DND-41 (cell line): ENCODE results near the gene LAS1L.

Source experiments
- ATAC-seq: fragments of 200-7000 bp; cut with Tn5 transposase; 3 replicates; pipeline ENCODE4 v1.9.1; 2021; ENCODE audit warnings: low read depth; ENCODE audit not compliant: insufficient read depth
- DNase-seq: peaks from one replicate; pipeline ENCODE4 v3.0.0-alpha.2; 2020
- H2AFZ ChIP-seq: 2 replicates; pipeline ENCODE4 v1.6.0; 2012; ENCODE audit warnings: low read depth, low read length
- H3K27ac ChIP-seq: 2 replicates; pipeline ENCODE4 v1.5.1; 2012; ENCODE audit warnings: low read length, inconsistent platforms
- H3K27me3 ChIP-seq: fragments of 200-600 bp; sonication (generic); 2 replicates; pipeline ENCODE4 v1.6.0; 2012; ENCODE audit warnings: low read length, mild to moderate bottlenecking, inconsistent platforms; ENCODE audit not compliant: insufficient read depth, poor library complexity
- H3K36me3 ChIP-seq: 2 replicates; pipeline ENCODE4 v1.5.1; 2012; ENCODE audit warnings: low read length, inconsistent platforms; ENCODE audit not compliant: insufficient read depth
- H3K4me1 ChIP-seq: 2 replicates; pipeline ENCODE4 v1.5.1; 2012; ENCODE audit warnings: mild to moderate bottlenecking, low read length; ENCODE audit not compliant: insufficient read depth
- H3K4me2 ChIP-seq: 2 replicates; pipeline ENCODE4 v1.6.0; 2012; ENCODE audit warnings: mild to moderate bottlenecking, moderate library complexity, low read length, inconsistent platforms; ENCODE audit not compliant: insufficient read depth
- H3K4me3 ChIP-seq, 2 experiments: fragments of 200-600 bp in 1 of 2; shearing (Covaris generic) in 1 of 2; 2 replicates each; pipeline ENCODE4 v1.5.1; 2012 to 2016; ENCODE audit warnings: inconsistent platforms in 2 of 2, low read length in 2 of 2, mild to moderate bottlenecking in 2 of 2, low read depth in 1 of 2, moderate library complexity in 1 of 2
- H3K79me2 ChIP-seq: 2 replicates; pipeline ENCODE4 v1.6.0; 2012; ENCODE audit warnings: low read length, inconsistent platforms; ENCODE audit not compliant: insufficient read depth
- H3K9ac ChIP-seq: 2 replicates; pipeline ENCODE4 v1.6.0; 2012; ENCODE audit warnings: low read depth, mild to moderate bottlenecking, inconsistent platforms, low read length, moderate library complexity
- H3K9me3 ChIP-seq: 2 replicates; pipeline ENCODE4 v1.5.1; 2012; ENCODE audit warnings: low read length, moderate library complexity, mild to moderate bottlenecking, inconsistent platforms; ENCODE audit not compliant: insufficient read depth, severe bottlenecking
- H4K20me1 ChIP-seq: 2 replicates; pipeline ENCODE4 v1.6.0; 2012; ENCODE audit warnings: low read length; ENCODE audit not compliant: insufficient read depth
- CTCF ChIP-seq: IDR thresholded peaks from 2 replicates; pipeline ENCODE4 v1.5.1; 2012; ENCODE audit warnings: borderline replicate concordance, low read length, moderate library complexity, mild to moderate bottlenecking; ENCODE audit not compliant: poor library complexity, severe bottlenecking; ENCODE audit errors: extremely low read depth
- EZH2 ChIP-seq: IDR thresholded peaks from 3 replicates; pipeline ENCODE4 v1.6.1; 2012; ENCODE audit warnings: borderline replicate concordance, low read depth, mild to moderate bottlenecking, moderate library complexity, low read length, inconsistent platforms; ENCODE audit not compliant: severe bottlenecking

The LAS1L gene

DNA sequence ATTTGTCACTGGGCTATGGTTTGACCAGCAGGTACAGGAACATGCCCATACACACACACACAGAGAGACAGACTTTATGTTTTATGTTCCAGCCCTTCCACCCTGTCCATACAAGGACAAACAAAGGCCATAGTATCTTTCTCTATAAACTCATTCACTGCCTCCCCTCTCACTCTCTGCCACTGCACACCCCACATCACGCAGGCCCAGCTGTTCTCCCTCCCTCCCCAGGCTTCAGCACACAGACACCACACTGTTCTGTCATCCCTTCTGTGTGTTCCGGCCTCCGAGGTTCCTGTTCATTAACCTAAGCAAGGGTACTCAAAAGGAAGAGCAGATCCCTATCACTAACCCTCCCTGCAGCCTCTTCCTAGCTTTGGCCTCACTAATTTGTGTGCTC lies 17.8 kb downstream of the LAS1L start:
- Histone ChIP-seq H3K9me3 (no peaks in the 10 kb centered on the region), H3K27ac (no peak overlapping the region)

GRCh38 chrX:65513610-65514009 lies 21.0 kb downstream of the LAS1L start:
- no peak overlapping the region for H3K4me3 ChIP-seq
- no peaks in the 10 kb centered on the region for H3K79me2 ChIP-seq
- H3K4me2 ChIP-seq = no peak overlapping the region
- no peak overlapping the region for H3K27ac ChIP-seq
- DNase-seq (no peak), ATAC-seq (no peak)
- no peak overlapping the region for H2AFZ ChIP-seq
- no peak overlapping the region for H3K9ac ChIP-seq
- no peaks in the 10 kb centered on the region for H3K9me3 ChIP-seq
- H3K27me3 ChIP-seq = no peaks in the 10 kb centered on the region
- TF ChIP-seq CTCF = no peak
- no peak for TF ChIP-seq EZH2
- H4K20me1 ChIP-seq = no peaks in the 10 kb centered on the region; the same call in 1 of the 2 replicates
- no peaks in the 10 kb centered on the region for H3K4me1 ChIP-seq
- peaks cover 84% of the 10 kb centered on the region for H3K36me3 ChIP-seq

More for the DNA sequence above, 17.8 kb downstream of the LAS1L start:
- no peak for TF ChIP-seq EZH2
- no peak for TF ChIP-seq CTCF
- no peaks in the 10 kb centered on the region for H3K27me3 ChIP-seq
- H4K20me1 ChIP-seq = no peaks in the 10 kb centered on the region; the same call in 1 of the 2 replicates
- no peak overlapping the region for H3K4me3 ChIP-seq
- no peak overlapping the region for H3K4me2 ChIP-seq
- no peak for DNase-seq
- H3K36me3 ChIP-seq = peaks cover 94% of the 10 kb centered on the region
- no peak overlapping the region for H3K9ac ChIP-seq
- no peak overlapping the region for H2AFZ ChIP-seq
- H3K4me1 ChIP-seq = no peaks in the 10 kb centered on the region
- H3K79me2 ChIP-seq = no peaks in the 10 kb centered on the region
- ATAC-seq = no peak

- no peak overlapping the region for H3K4me3 ChIP-seq
- no peaks in the 10 kb centered on the region for H3K4me1 ChIP-seq
- H3K36me3 ChIP-seq = peaks cover 49% of the 10 kb centered on the region
- H4K20me1 ChIP-seq = no peaks in the 10 kb centered on the region; the same call in 1 of the 2 replicates
- H3K27ac ChIP-seq = no peak overlapping the region
- no peak overlapping the region for H2AFZ ChIP-seq
- H3K79me2 ChIP-seq = no peaks in the 10 kb centered on the region
- H3K27me3 ChIP-seq = no peaks in the 10 kb centered on the region
- H3K9ac ChIP-seq = no peak overlapping the region
- TF ChIP-seq EZH2 (no peak), CTCF (no peak)
- no peak overlapping the region for H3K4me2 ChIP-seq
- DNase-seq = no peak
- no peaks in the 10 kb centered on the region for H3K9me3 ChIP-seq
- no peak for ATAC-seq
Observed at GRCh38 chrX:65509400-65509799, 25.2 kb downstream of the LAS1L start.

DNA sequence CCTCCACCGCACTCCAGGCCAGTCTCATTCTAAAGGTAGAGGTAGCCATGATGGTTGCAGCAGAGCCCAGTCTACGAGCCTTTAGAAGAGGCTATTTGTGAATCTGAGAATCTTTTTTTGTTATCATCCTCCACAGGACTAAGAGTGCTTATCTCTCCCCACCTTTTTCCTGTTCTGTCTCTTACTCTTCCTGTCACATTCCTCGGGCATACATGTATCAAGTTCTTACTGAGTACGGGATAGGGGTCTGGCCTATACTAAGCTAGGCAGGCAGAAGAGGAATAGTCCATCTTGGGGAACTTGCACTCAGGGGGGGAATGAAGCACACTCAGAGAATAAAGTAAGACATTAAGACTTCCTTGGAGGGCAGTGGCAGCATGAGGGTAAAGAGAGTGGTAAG lies 25.7 kb downstream of the LAS1L start:
- peaks cover 47% of the 10 kb centered on the region for H3K36me3 ChIP-seq
- H3K4me2 ChIP-seq = no peak overlapping the region
- H2AFZ ChIP-seq = no peak overlapping the region
- ATAC-seq (no peak), DNase-seq (no peak)
- no peaks in the 10 kb centered on the region for H3K79me2 ChIP-seq
- no peak overlapping the region for H3K27ac ChIP-seq
- no peaks in the 10 kb centered on the region for H3K4me1 ChIP-seq
- no peaks in the 10 kb centered on the region; the same call in 1 of the 2 replicates for H4K20me1 ChIP-seq
- no peaks in the 10 kb centered on the region for H3K27me3 ChIP-seq
- no peak overlapping the region for H3K9ac ChIP-seq
- H3K4me3 ChIP-seq = no peak overlapping the region
- no peaks in the 10 kb centered on the region for H3K9me3 ChIP-seq
- no peak for TF ChIP-seq EZH2
- no peak for TF ChIP-seq CTCF
